GM10248 (cell line): ENCODE results near the gene ZNF516.

Experiments
- CTCF ChIA-PET: fragments of 300-600 bp; sonication (Branson Sonifier 250); formaldehyde crosslinking; extraction: SDS; loops from one replicate; lab custom pipeline; 2021; ENCODE audit warnings: antibody characterized with exemption; lab: Yijun Ruan, JAX
- POLR2A ChIA-PET: fragments of 350-650 bp; sonication (Branson Sonifier 250); formaldehyde crosslinking; extraction: SDS; loops from one replicate; lab custom pipeline; 2020; ENCODE audit warnings: antibody characterized with exemption; lab: Yijun Ruan, JAX
- DNase-seq: peaks from one replicate; pipeline ENCODE4 v3.0.0; 2012; ENCODE audit errors: extremely low spot score
- TF ChIP-seq, protein P1 (sequence below): IDR thresholded peaks from 2 replicates; pipeline ENCODE4 v1.5.1; 2012; ENCODE audit warnings: mild to moderate bottlenecking, low read depth; ENCODE audit errors: extremely low read depth, missing control alignments, control extremely low read depth

ZNF516 gene

DNA sequence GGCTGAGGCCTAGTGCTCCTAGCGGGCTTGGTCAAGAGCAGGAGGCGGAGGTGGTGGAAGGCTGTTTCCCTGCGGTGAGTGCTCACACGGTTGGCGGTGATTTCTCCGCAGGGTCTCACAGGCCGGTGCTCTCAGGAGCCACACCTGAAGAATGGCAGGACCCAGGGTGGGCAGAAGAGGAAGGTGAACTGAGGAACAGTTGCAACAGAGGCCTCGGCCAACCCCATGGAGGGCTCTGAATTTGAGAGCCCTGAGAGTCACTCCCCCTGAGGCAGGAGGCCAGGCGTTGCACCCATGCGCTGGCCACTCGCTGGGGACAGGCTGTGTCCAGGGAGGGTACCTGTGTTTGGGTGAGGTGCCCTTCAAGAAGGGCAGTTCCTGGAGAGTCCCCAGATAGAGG, 35.3 kb upstream of the ZNF516 start:
- ChIA-PET POLR2A (no interaction called here), CTCF (no interaction called here)
- DNase-seq: no peak
- TF ChIP-seq, protein P1, sequence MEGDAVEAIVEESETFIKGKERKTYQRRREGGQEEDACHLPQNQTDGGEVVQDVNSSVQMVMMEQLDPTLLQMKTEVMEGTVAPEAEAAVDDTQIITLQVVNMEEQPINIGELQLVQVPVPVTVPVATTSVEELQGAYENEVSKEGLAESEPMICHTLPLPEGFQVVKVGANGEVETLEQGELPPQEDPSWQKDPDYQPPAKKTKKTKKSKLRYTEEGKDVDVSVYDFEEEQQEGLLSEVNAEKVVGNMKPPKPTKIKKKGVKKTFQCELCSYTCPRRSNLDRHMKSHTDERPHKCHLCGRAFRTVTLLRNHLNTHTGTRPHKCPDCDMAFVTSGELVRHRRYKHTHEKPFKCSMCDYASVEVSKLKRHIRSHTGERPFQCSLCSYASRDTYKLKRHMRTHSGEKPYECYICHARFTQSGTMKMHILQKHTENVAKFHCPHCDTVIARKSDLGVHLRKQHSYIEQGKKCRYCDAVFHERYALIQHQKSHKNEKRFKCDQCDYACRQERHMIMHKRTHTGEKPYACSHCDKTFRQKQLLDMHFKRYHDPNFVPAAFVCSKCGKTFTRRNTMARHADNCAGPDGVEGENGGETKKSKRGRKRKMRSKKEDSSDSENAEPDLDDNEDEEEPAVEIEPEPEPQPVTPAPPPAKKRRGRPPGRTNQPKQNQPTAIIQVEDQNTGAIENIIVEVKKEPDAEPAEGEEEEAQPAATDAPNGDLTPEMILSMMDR: no peak

GRCh38 chr18:76529433-76529811, 34.4 kb upstream of the ZNF516 start:
- no peak for DNase-seq
- POLR2A ChIA-PET: no interaction called here
- TF ChIP-seq, protein P1: no peak
- CTCF ChIA-PET: interaction anchor here (1.1 kb wide), 1 partner anchor 19 kb away, joined by 3 read pairs; no protein-coding TSS in a partner anchor

GRCh38 chr18:76528477-76529432, 33.7 kb upstream of the ZNF516 start:
- DNase-seq: peak; percentile 44
- ChIA-PET POLR2A (no interaction called here), CTCF (interaction anchor here (0.6 to 1.1 kb wide), 2 partner anchors 18 to 130 kb away, joined by 3 read pairs; no protein-coding TSS in a partner anchor)
- TF ChIP-seq, protein P1: no peak

GRCh38 chr18:76525911-76526310, 30.9 kb upstream of the ZNF516 start:
- TF ChIP-seq, protein P1: no peak
- DNase-seq: no peak
- CTCF ChIA-PET: interaction anchor here (0.9 to 1.0 kb wide), 2 partner anchors 13 to 16 kb away, joined by 3 read pairs; no protein-coding TSS in a partner anchor
- POLR2A ChIA-PET: no interaction called here

GRCh38 chr18:76524900-76525698, 30.1 kb upstream of the ZNF516 start:
- ChIA-PET CTCF (interaction anchor here (0.9 kb wide), 1 partner anchor 14 kb away, joined by 3 read pairs; no protein-coding TSS in a partner anchor), POLR2A (no interaction called here)
- DNase-seq: no peak
- TF ChIP-seq, protein P1: no peak

GRCh38 chr18:76524477-76524876, 29.4 kb upstream of the ZNF516 start:
- TF ChIP-seq, protein P1: no peak
- no peak for DNase-seq
- CTCF ChIA-PET: no interaction called here
- POLR2A ChIA-PET: no interaction called here
